GM12864 (cell line): ENCODE measurements around the gene PPP6R1.
"Not testable (repeated sequence)": the region's sequence is repeated elsewhere in the genome, so short reads cannot be mapped to it uniquely, and the experiment has no call there.

Experiments
- DNase-seq: peaks from one replicate; pipeline ENCODE4 v3.0.0-alpha.2; 2011; ENCODE audit warnings: low read depth
- H3K4me3 ChIP-seq: 2 replicates; pipeline ENCODE4 v1.5.1; 2011; ENCODE audit warnings: mild to moderate bottlenecking, low read depth, low read length, control low read depth
- CTCF ChIP-seq: IDR thresholded peaks from 2 replicates; pipeline ENCODE4 v1.5.1; 2011; ENCODE audit warnings: low read depth, mild to moderate bottlenecking, moderate library complexity, low read length, control low read depth, inconsistent platforms; ENCODE audit errors: missing control alignments

Gene PPP6R1

GRCh38 chr19:55208880-55209692 lies 49.7 kb downstream of the PPP6R1 start, which contains the start of gene PTPRH:
PTPRH (minus strand) TSS chr19:55209501; CDS start chr19:55209433, 68 bp downstream.
- H3K4me3 ChIP-seq: no peak within 1 kb of the TSS
- DNase-seq: no peak
- no peak for TF ChIP-seq CTCF

DNA sequence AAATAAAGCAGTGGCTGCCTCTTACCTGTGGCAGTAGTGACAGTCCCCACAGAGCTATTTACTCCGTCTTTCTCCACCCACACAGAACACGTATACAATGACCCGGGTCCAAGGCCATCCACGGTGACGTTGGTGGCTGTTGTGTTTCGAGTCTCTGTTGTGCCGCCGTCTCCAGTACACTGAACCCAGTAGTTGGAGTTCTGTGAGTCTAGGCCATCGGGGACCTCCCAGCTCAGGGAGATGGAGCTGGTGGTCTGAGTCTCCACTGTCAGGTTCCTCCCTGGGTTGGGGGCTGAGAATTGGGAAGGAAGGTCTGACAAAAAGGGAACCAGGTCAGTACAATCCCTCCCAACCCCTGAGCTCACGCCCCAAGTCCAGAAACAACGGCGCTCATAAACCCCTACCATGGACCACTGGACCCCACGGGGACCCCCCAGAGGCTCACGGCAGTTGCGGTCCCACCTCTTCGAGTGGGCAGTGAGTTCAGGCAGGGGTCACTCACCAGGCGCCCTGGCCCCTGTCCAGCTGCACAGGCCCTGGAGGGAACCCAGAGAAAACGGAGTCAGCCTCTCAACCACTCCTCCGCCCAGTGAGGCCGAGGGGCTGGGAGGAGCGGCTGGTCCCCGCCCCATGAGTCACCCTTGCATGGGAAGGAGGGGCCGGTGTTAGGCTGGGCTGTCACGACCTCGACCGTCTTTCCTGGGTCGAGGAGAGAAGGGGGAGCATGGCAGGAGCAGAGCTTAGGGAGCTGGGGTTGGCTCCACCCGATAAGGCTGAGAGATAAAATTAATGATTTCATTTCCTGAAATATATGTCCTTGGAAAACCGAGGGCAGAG lies 51.9 kb downstream of the PPP6R1 start:
- DNase-seq: no peak
- no peak overlapping the region for H3K4me3 ChIP-seq
- TF ChIP-seq CTCF: no peak

DNA sequence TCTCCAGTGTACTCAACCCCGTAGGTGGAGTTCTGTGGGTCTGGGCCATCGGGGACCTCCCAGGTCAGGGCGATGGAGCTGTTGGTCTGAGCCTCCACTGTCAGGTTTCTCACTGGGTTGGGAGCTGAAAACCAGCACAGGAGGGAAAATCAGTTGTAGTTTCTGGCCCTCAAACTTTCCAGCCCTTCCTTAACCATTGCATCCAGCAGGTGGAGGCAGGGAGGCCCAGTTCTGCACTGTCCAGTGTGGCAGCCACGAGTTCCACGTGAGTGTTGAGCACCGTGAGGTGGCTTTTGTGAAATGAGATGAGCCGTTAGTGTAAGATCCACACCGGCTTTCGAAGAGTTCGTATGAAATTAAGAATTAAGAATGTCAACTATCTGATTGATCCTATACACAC lies 56.6 kb downstream of the PPP6R1 start:
- not testable (repeated sequence) for H3K4me3 ChIP-seq
- TF ChIP-seq CTCF: peak; percentile 15

DNA sequence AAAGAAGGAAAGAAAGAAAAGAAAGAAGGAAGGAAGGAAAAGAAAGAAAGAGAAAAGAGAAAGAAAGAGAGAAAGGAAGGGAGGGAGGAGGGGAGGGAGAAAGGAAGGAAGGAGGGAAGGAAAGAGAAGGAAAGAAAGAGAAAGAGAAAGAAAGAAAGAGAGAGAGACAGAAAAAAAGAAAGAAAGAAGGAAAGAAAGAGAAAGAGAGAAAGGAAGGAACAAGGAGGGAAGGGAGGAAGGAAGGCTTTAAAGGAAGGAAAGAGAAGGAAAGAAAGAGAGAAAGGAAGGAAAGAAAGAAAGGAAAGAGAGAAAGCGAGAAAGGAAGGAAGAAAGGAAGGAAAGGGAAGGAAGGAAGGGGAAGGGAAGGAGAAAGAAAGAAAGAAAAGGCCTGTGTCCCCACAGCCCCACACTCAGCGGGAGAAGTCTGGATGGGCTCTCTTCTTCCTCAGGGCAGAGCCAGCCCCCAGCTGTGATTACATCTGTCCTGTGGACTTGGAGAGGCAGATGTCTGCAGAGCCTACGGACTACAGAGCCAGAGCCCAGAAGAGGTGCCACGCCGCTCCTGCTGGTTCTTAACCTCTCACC lies 59.1 kb downstream of the PPP6R1 start:
- no peak for TF ChIP-seq CTCF
- DNase-seq: no peak
- H3K4me3 ChIP-seq: no peak overlapping the region

More for the DNA sequence above, 56.6 kb downstream of the PPP6R1 start:
- DNase-seq: not testable (repeated sequence)

DNA sequence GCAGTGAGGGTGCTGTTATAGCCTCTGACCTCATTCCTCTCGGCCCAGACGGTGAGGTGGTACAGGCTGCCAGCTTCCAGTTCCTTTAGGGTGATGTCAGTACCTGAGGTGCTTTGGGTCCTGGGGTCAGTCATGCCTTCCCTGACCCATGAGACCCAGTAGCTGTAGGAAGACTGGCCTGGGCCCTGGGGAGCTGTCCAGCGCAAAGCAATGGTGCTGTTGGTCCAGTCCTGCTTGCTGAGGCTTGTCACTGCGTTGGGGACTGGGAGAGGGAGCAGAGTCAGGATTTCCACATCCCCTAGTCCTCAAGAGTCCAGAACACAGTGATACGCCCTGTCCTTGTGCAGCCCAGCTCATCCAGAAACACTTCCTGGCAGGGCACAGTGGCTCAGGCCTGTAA lies 60.2 kb downstream of the PPP6R1 start:
- no peak for TF ChIP-seq CTCF
- DNase-seq: no peak

DNA sequence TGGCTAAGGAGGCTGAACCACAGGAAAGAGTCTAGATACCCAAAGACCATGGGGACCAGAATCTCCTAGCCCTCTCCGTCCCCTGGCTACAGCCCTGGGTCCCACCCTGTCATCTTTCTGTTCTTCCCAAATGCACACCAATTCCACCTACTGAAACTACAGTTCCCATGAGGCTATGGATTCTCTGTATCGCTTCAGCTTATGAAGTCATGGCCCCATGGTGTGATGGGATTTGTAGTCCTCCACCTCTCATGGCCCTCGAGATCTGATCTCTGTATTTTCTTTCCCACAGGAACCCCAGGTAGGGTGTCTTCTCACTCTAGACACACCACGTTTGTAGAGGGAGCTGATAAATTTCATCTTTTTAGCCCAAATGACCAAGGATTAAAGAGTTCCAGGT lies 61.3 kb downstream of the PPP6R1 start:
- H3K4me3 ChIP-seq: no peak overlapping the region
- TF ChIP-seq CTCF: no peak
- no peak for DNase-seq

More for the DNA sequence above, 60.2 kb downstream of the PPP6R1 start:
- no peak overlapping the region for H3K4me3 ChIP-seq
